NK-92 treated with Interleukin-12 subunit alpha and Interleukin-12 subunit beta, amount 100 ng/mL, for 24 hours (cell line): Measurements from ENCODE around the gene DDX10.
"Not testable (repeated sequence)": the region's sequence is repeated elsewhere in the genome, so short reads cannot be mapped to it uniquely, and the experiment has no call there.

Experiments
- DNase-seq: peaks from one replicate; lab custom pipeline; 2025; lab: John Stamatoyannopoulos, UW

The DDX10 gene

DNA sequence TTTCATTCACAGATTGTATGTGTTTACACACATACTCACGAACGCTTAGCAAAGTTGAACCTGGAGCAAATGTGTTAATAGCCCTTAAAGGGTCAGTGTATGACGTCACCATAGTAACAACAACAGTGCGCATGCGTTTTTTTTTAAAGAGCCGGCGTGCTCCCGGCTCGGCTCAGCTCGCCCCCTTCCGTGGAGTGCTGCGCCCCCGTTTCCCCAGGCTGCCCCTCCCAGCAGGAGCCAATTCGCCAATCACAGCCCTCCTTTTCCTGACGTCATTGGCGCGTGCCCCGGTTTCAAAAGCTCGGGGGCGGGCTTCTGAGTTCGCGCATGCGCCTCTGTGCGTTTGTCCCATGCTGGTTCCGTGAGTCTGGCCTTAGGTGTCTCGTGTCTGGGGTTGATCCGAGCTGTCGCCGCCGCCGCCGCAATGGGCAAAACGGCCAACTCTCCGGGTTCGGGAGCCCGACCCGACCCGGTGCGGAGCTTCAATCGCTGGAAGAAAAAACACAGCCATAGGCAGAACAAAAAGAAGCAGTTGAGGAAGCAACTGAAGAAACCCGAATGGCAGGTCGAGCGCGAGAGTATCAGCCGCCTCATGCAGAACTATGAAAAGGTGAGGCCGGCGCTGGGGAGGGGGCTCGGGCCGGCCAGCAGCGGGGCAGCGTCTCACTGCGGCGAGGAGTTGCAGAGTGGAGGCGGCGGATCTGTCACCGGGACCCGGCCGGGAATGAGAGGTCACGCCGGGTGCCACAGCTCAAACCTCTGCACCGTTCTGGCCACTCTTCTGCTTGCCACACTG, at the start of gene DDX10:
Gene DDX10 (plus strand): TSS at position 340 of the 796 bp plus-strand sequence. CDS start 85 bp downstream, at position 425.
- DNase-seq, result peak; percentile 97

DNA sequence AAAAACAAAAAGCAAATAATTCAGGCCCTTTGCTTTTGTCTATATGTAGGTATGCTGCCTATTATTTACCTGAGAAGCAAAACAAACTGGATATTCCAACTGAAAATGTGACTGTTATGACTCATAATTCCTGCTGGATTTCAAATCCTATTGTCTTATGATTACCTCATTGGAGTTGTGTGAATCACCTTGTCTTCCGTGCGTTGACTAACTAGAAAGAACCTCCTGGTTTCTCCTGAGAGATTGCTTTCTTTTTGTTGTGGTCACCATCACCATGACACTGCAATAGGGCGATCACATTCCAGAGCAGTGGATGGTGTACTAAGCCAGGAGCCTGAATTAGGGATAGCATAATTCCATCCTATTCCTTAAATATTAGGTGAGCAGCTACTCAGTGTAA, 48.3 kb upstream of the DDX10 start:
- no peak for DNase-seq

DNA sequence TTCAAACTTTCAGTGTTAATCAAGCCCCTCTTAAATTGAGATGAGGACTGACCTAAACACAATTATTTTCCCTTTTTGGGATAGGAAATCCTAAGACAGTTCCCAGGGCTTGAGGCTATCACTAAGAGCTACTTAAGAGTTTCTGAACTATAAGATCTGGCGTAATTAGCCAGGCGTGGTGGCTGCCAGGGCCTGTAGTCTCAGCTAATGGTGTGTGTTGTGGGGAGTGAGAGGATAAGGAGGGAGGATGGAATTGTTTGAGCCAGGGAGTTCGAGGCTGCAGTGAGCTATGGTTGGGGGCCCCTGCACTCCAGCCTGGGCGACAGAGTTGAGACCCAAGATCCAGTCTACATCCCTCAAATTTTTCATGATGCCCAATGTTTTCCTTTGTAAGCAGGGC, 47.8 kb upstream of the DDX10 start:
- DNase-seq, result no peak

DNA sequence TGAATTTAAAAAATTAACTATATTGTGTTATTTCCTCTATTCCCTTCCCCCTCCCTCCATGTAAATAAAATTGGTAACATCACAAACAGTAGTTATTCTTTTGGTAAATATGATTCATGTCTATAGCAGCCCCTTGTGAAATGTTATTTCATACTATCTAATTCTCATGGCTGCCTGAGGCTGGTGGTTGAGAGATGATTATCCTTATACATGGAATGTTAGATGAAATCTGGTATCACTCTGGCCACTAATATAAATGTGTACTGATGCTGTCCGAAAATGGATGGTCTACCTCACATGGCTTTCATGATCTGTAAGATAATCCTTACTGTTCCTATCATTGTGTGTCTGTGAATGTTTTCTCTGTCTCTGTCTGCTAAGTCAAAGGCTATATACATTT, 46.3 kb upstream of the DDX10 start:
- no peak for DNase-seq

DNA sequence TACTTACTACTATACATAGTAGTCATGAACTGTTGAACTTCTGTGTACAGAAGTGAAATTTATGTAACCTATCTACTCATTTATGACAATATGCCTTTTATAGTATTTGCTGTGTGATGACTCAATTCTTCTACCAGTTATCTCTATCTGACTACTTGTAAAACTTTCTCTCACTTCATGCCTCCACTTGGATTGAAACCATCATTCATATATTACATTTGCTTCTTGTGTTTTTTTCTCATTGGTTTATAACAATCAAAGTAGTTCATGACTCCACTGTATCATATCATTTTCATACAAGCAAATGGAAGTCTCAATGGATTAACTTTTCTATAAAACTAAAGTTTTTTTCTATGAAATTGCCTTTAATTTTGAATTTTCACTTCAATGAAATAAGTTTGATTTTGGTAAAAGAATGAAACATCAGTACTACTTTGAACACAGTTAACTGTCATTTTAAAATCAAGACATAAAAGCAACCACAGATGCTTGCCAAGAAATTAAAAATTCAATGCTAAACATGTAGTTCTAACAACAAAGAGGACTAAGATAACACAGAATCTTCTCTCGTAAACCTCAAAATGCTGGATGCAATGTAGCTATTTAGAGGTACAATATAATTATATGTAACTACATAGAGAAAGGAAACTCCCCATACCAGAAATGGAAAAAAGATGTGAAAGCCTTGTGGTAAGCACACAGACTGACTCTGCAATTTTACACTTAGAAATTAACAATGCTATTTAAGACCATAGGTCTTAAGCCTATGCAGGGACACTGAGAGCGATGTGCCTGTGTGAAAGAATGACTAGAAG, 43.7 kb upstream of the DDX10 start:
- no peak for DNase-seq

DNA sequence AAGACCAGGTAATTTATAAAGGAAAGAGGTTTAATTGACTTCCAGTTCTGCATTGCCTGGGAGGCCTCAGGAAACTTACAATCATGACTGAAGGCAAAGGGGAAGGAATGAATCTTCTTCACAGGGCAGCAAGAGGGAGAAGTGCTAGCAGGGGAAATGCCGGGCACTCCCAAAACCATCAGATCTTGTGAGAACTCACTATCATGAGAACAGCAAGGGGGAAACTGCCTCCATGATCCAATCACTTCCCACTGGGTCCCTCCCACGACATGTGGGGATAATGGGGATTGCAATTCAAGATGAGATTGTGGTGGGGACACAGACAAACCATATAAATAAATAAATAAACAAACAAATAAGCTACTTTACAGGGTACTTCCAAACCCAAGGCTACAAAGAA, 42.5 kb upstream of the DDX10 start:
- DNase-seq, result no peak

DNA sequence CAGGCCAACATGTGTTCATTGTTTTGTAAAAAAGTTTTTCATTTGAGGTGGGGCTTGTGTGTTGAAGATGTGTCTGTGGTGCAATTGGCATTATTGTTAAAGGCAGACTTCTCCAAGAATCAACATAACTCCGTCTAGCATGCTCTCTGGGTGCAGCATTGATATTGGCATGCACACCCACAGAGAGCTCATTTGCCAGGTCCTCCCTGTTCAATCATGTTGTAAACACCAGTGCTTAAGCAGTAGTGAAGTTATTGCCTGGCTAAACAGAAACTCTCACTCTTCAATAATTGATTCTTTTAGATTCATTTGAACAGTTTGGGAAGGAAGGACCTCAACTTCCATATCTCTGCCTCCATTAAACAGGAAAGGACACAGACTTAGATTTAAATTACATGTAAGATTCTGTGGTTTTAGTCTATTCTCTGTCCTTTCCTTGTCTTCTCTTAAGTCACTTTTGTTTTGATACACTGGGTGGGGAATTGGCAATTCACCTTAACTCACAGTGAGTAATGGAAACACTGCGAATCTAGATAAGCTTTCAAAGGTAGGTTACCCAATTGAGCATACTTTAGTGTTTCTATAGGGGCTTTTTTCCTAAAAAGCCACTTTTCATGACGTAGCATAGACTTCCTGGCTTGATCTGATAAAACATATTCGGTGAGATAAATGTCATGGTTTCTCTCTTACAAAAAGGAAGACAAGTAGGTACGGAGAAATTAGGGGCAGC, 40.5 kb upstream of the DDX10 start:
- DNase-seq, result no peak

DNA sequence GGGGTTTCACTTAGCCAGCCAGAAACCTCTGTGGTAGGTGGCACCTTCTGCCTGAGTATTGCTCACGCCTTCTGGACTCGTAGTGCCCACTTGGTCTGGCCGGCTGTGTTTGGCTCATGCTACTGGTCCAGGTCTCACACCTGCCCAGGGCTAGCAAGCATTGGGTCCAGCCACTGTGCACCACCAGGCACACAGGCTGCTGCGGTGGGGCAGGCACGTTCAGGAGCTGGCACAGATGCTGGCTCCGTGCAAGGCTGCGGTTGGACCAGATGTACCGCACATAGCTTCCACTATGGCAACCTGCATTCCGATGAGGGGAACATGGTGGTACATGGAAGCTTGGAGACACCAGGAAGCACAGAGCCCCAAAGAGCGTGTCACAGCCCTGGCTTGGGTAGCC, 36.5 kb upstream of the DDX10 start:
- DNase-seq, result no peak

DNA sequence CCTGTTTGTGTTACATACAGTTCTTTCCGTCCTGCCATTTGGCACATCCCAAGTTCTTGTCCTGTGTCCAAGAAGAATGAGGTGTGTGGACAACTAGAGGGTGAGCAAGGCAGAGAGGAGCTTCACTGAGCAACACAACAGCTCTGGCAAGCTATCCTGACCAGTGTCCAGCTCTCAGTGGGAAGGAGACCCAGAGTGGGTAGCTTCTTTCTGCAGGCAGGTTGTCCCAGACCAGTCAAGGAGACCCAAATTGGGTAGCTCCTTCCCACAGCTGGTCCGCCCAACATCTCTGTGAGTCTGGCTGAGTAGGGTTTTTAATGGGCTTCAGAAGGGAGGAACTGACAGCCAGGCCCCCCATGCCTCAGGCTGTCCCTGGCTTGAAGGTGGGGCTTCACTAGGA, 36.1 kb upstream of the DDX10 start:
- no peak for DNase-seq

DNA sequence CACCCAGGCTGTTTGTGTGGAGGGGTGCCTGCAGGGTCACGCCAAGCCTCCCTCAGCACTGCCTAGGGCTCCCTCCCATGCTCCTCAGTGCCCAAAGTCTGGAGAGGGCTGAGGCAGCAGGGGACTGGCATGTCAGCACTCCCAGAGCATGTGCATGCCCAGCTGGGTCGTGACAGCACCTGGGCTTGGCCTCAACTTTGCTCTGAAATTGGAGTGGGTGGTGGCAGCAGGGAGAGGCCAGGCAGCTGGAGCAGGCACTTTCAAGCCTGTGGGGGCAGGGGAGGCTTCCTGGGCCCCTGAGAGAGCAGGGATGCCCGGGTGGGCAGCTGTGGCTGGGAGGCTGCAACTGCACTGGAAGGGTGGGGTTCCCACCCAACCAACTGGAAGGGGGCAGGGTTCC, 35.6 kb upstream of the DDX10 start:
- DNase-seq, result no peak

DNA sequence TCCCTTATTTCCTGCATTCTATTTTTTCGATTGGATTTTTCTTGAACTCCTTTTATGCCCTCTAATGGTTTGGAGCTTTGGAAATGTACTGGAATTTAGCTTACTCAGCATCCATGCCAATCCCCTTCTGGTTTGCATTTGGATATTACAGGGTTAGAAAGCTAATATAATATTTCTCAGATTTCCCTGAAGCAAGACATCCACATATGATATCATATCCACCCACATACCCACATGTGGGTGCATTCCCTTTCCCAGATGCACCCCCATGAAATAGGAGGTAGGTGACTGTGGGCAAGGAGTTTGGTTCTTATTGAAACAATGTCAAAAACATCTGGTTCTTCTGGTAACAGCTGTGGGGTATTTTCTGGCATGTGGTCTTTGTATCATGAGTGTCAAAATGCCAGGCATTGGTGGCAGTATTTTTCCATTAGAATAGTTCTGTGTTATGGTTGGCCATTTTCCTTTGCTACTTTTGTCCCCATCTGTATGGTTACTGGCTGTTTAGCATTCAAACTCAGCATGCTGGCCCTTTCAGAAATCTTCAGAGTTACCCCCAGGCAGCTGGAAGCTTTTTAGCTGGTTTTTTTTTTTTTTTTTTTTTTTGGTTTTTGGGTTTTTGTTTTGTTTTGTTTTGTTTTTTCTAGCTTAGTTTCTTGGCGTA, 32.7 kb upstream of the DDX10 start:
- DNase-seq, result no peak

DNA sequence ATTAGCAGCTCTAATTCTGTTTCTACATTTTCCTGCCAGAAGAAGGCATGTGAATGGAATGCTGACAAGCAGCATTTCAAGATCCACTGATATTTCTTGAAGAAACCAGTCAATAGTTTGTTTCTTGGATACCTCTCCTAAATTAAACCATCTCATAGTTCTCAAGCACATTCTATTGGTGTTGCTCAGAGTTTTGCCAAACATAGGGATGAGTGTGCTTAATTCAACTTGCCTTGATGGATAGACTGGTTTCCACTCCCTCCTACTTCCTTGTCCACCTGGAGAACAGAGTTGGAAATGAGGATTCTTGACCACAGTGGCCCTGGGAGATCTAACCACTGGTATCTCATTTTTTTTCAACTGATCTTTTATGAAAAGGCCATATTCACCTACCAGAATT, 29.8 kb upstream of the DDX10 start:
- no peak for DNase-seq

DNA sequence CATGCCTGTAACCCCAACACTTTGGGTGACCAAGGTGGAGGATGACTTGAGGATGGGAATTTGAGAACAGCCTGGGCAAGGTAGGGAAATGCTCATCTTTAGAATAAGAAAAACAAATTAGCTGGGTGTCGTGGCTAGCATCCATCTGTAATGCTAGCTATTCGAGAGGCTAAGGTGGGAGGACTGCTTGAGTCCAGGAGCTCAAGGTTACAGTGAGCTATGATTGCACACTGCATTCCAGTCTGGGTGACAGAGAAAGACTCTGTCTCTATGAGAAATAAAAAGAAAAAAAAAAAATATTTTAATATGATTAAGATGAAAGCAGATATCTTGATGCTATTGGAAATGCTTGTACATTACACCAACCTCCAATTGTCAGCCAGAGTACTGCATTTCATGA, 28.6 kb upstream of the DDX10 start:
- no peak for DNase-seq

DNA sequence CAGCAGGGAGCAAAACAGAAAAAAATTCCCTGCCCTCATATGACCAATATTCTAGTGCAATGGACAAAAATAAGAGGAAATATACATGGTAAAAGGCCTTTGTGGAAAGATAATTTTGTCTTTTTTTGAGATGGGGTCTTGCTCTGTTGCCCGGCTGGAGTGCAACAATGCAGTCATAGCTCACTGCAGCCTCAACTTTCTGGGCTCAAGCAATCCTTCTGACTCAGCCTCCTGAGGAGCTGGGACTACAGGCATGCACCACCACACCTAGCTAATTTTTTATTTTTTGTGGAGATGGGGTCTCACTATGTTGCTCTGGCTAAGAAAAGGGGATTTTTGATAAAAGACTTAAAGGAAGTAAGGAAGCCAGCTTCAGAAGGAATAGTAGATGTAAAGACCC, 25.7 kb upstream of the DDX10 start:
- DNase-seq, result no peak

DNA sequence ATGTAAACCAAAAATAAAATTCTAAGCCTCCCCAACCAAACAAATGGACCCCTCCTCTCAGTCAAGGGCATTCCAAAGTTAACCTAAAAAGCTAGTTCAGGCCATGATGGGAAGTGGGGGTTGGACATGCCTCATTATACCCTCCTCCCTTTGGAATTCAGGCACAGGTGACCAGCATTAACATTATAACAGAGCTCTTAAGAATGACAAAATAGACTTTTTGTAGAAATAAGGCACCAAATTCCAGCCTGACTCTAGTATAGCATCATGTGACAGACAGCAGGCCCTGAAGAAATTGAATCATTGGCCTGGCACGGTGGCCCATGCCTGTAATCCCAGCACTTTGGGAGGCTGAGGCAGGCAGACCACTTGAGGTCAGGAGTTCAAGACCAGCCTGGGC, 23.1 kb upstream of the DDX10 start:
- DNase-seq, result not testable (repeated sequence)

DNA sequence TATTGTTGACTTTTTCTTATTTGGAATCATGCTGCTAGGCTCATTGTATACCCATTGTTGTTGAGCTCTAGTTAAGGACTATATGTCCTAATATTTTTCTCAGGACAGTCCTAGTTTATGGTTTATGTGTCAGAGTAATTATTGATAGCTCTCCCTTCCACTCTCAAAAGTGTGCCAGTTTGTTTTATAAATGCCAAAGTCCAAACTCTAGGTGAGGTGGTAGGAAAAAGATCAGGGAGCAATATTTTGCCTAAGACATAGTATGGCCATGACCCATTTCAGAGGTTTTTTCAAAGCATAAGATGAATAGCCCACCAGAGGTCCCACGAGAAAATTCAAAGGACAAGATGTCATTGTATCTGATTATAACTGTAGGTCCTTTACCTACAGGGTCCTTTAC, 20.9 kb upstream of the DDX10 start:
- DNase-seq, result no peak

DNA sequence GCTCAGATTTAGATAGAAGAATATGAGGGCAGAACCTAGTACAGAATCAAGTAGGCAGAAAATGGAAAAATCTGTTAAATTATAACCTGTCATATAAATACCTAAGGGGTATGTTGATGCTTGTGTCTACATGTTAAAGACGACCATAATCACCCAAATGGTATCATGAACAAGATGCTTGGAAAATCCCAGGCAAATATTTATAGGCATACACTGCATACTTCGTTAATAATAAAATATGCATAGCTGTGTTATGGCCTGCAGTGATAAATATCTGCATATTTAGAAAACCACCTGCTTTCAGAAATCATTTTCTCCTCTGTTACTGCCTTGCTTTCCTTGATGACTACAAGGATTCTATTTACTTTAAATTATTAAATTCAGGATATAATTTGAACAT, 18.9 kb upstream of the DDX10 start:
- DNase-seq, result no peak

DNA sequence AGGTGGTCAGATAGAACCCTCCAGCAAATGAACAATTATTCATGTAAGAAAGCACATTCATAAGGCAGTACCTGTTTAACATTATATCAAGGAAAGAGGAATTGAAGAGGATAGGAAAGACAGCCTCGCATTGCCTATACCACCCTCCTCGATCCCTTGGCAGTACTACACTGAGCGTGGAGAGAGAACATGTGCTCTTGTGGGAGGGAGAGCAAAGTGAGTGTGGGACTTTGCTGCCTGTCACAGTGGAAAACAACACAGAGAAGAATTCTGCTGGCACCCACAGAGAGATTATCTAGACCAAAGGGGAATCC, 17.5 kb upstream of the DDX10 start:
- no peak for DNase-seq

DNA sequence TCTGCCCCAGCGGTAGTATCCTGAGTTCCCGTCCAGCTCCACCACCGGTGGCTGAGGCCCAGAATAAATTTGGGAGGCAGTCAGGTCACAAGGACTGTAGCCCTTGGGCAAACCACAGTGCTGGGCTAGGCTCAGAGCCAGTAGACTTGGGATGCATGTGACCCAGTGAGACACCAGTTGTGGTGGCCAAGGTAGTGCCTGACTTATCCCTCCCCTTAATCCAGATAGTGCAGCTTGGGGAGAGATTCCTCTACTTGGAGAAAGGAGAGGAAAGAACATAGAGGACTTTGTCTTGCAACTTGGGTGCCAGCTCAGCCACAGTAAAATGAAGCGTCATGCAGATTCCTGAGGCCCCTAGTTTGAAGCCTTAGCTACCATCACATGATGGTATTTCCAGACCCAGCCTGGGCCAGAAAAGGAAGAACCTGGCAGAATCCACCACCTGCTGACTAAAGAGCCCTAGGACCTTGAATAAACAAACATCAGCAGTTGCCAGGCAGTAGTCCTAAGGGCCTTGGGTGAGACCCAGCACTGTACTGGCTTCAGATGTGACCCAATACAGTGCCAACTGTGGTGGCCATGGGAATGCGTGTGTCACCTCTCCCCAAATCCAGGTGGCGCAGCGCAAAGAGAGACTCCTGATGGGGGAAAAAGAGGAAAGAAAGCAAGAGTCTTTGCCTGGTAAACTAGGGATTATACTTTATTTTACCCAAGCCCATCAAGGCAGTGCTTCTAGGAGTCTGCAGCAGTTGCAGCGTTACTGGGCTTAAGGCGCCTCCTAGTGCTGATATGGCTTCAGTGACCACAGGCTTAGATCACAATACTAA, 17.0 kb upstream of the DDX10 start:
- no peak for DNase-seq

DNA sequence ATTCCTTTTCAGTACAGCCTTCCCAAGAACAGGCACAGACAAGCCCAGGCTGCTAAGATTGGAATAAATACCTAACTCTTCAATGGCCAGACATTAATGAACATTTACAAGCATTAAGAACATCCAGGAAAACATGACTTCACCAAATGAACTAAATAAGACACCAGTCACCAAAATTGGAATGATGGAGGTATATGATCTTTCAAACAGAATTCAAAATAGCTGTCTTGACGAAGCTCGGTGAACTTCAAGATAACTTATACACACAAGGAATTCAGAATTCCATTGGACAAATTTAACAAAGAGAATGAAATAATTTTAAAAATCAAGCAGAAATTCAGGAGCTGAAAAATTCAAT, 16.4 kb upstream of the DDX10 start:
- no peak for DNase-seq

DNA sequence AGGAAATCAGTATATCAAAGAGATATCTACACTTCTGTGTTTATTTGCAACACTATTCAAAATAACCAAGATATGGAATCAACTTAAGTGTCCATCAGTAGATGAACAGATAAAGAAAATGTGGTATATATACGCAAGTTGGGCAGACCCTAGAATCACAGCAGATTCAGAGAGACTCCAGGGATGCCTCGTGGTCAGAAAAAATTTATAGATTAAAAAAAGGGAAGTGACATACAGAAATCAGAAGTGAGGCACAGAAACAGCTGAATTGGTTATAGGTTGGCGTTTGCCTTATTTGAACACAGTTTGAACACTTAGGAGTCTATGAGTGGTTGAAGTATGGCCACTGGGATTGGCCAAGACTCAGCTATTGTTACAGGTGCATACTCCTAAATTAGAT, 10.8 kb upstream of the DDX10 start:
- not testable (repeated sequence) for DNase-seq
